ENCODE results near the gene CLDN6.

The CLDN6 gene

GRCh38 chr16:3021449-3022207, 3.6 kb upstream of the CLDN6 start:
- TF ChIP-seq ZFX (IDR thresholded peaks at IDR 0.05; ENCODE audit: borderline replicate concordance) = no peak
- TF ChIP-seq, protein P1, sequence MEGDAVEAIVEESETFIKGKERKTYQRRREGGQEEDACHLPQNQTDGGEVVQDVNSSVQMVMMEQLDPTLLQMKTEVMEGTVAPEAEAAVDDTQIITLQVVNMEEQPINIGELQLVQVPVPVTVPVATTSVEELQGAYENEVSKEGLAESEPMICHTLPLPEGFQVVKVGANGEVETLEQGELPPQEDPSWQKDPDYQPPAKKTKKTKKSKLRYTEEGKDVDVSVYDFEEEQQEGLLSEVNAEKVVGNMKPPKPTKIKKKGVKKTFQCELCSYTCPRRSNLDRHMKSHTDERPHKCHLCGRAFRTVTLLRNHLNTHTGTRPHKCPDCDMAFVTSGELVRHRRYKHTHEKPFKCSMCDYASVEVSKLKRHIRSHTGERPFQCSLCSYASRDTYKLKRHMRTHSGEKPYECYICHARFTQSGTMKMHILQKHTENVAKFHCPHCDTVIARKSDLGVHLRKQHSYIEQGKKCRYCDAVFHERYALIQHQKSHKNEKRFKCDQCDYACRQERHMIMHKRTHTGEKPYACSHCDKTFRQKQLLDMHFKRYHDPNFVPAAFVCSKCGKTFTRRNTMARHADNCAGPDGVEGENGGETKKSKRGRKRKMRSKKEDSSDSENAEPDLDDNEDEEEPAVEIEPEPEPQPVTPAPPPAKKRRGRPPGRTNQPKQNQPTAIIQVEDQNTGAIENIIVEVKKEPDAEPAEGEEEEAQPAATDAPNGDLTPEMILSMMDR (IDR thresholded peaks at IDR 0.05) = peak; percentile 51
- H3K27ac ChIP-seq = peak overlapping the region; percentile 88

- peak overlapping the region; percentile 88 for H3K27ac ChIP-seq
Observed at GRCh38 chr16:3020604-3021448, 2.8 kb upstream of the CLDN6 start.

GRCh38 chr16:3020247-3020603, 2.2 kb upstream of the CLDN6 start, which contains the start of gene TNFRSF12A:
TSS of gene TNFRSF12A (plus strand) at chr16:3020368. CDS start at chr16:3020398, 30 bp downstream.
- H3K27ac ChIP-seq = peak within 1 kb of the TSS; percentile 88
- TF ChIP-seq, protein P1 (IDR thresholded peaks at IDR 0.05) = peak; percentile 9; the same call in 1 of the 2 replicates
- TF ChIP-seq ZFX (IDR thresholded peaks at IDR 0.05; ENCODE audit: borderline replicate concordance) = no peak

More at GRCh38 chr16:3020604-3021448, 2.8 kb upstream of the CLDN6 start:
- TF ChIP-seq, protein P1 (IDR thresholded peaks at IDR 0.05) = no peak
- no peak for TF ChIP-seq ZFX (IDR thresholded peaks at IDR 0.05; ENCODE audit: borderline replicate concordance)

DNA sequence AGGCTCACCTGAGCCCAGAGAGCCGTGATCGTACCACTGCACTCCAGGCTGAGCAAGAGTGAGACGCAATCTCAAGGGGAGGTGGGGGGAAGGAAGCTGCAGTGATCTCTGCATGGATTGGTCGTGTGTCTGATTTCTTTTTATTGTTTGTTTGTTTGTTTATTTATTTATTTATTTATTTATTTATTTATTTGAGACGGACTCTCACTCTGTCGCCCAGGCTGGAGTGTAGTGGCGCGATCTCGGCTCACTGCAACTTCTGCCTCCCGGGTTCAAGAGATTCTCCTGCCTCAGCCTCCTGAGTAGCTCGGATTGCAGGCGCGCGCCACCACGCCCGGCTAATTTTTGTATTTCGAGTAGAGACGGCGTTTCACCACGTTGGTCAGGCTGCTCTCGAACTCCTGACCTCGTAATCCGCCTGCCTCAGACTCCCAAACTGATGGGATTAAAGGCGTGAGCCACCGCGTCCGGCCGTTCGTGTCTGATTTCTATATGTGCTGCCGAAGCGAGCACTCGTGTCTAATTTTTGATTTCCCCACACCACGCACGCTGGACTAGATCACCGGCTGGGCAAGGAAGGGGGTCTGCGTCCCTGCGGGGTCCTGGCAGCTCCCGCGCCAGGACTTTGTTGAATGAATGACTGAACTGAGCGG, 1.7 kb upstream of the CLDN6 start:
- no peak for TF ChIP-seq ZFX (IDR thresholded peaks at IDR 0.05; ENCODE audit: borderline replicate concordance)
- peak overlapping the region; percentile 88 for H3K27ac ChIP-seq

GRCh38 chr16:3017344-3017743, 639 bp downstream of the CLDN6 start:
- no peak overlapping the region for H3K27ac ChIP-seq

GRCh38 chr16:3015865-3016521, 2.0 kb downstream of the CLDN6 start:
- H3K27ac ChIP-seq = no peak overlapping the region
- TF ChIP-seq, protein P1 (IDR thresholded peaks at IDR 0.05) = no peak
- TF ChIP-seq ZFX (IDR thresholded peaks at IDR 0.05; ENCODE audit: borderline replicate concordance) = no peak

More at GRCh38 chr16:3017344-3017743, 639 bp downstream of the CLDN6 start:
- TF ChIP-seq, protein P1 (IDR thresholded peaks at IDR 0.05) = no peak
- no peak for TF ChIP-seq ZFX (IDR thresholded peaks at IDR 0.05; ENCODE audit: borderline replicate concordance)

- no peak overlapping the region for H3K27ac ChIP-seq
- TF ChIP-seq ZFX (IDR thresholded peaks at IDR 0.05; ENCODE audit: borderline replicate concordance) = no peak
- TF ChIP-seq, protein P1 (IDR thresholded peaks at IDR 0.05) = no peak
Observed at GRCh38 chr16:3014971-3015370, 3.0 kb downstream of the CLDN6 start.

Data from 22Rv1 (cell line).